Measurements from ENCODE around the gene PRDX6.
A peak's percentile ranks its signal among the peaks of the same experiment; 100 is the strongest.

The PRDX6 gene

GRCh38 chr1:173476665-173477285 lies 360 bp upstream of the PRDX6 start (continued):
- TF ChIP-seq ZNF174 (tag by site-specific recombination; IDR thresholded peaks at IDR 0.05) (no peak), ZBTB48 (tag by site-specific recombination; IDR thresholded peaks at IDR 0.05) (peak; percentile 89), ZNF2 (tag by site-specific recombination; IDR thresholded peaks at IDR 0.05) (peak; percentile 43), ZNF266 (tag by site-specific recombination; IDR thresholded peaks at IDR 0.05; ENCODE audit: low read depth) (no peak), SCRT2 (tag by site-specific recombination; IDR thresholded peaks at IDR 0.05) (no peak), ZNF530 (tag by site-specific recombination; IDR thresholded peaks at IDR 0.05; ENCODE audit: low read depth) (no peak), MZF1 (tag by site-specific recombination; IDR thresholded peaks at IDR 0.05; ENCODE audit: borderline replicate concordance) (no peak), PRDM2 (tag by site-specific recombination; IDR thresholded peaks at IDR 0.05; ENCODE audit: borderline replicate concordance) (no peak), KLF1 (tag by site-specific recombination; IDR thresholded peaks at IDR 0.05) (peak; percentile 12; the same call in 1 of the 2 replicates), ZXDB (tag by site-specific recombination; IDR thresholded peaks at IDR 0.05) (peak; percentile 9), ZNF561 (tag by site-specific recombination; IDR thresholded peaks at IDR 0.05; ENCODE audit: borderline replicate concordance) (no peak; the same call in 1 of the 2 replicates), ZNF423 (tag by site-specific recombination; IDR thresholded peaks at IDR 0.05) (peak; percentile 64; the same call in 1 of the 2 replicates), ZIC2 (tag by site-specific recombination; IDR thresholded peaks at IDR 0.05) (peak; percentile 98), GLIS1 (tag by site-specific recombination; IDR thresholded peaks at IDR 0.05) (peak; percentile 74), PRDM1 (tag by site-specific recombination; IDR thresholded peaks at IDR 0.05) (no peak), GLIS2 (tag by site-specific recombination; IDR thresholded peaks at IDR 0.05) (peak; percentile 34), ZNF660 (tag by site-specific recombination; IDR thresholded peaks at IDR 0.05) (0 out of 2 replicates have a peak, but pooled peaks have one; percentile 9), OVOL3 (tag by site-specific recombination; IDR thresholded peaks at IDR 0.05) (no peak), ZBTB8A (tag by site-specific recombination; IDR thresholded peaks at IDR 0.05) (peak; percentile 31), ZNF24 (tag by site-specific recombination; IDR thresholded peaks at IDR 0.05) (0 out of 2 replicates have a peak, but pooled peaks have one; percentile 13), SP7 (tag by site-specific recombination; IDR thresholded peaks at IDR 0.05) (peak; percentile 8; the same call in 1 of the 2 replicates), HIC1 (tag by site-specific recombination; IDR thresholded peaks at IDR 0.05) (peak; percentile 68), IKZF3 (tag by site-specific recombination; IDR thresholded peaks at IDR 0.05) (peak; percentile 81), ZNF692 (tag by site-specific recombination; IDR thresholded peaks at IDR 0.05) (peak; percentile 10; the same call in 1 of the 2 replicates)
